PFSK-1 (cell line): ENCODE measurements around the gene WWC2.

Experiments used
- FOXP2 ChIP-seq: optimal IDR thresholded peaks from 2 replicates; pipeline ENCODE3; 2011; ENCODE audit warnings: borderline replicate concordance, control low read depth, inconsistent platforms; ENCODE audit not compliant: insufficient read depth; ENCODE audit errors: extremely low read length, extremely low read depth
- POLR2AphosphoS5 ChIP-seq: IDR thresholded peaks from 2 replicates; pipeline ENCODE4 v1.6.1; 2012; ENCODE audit warnings: low read depth, mild to moderate bottlenecking, control low read depth, low read length, moderate library complexity
- SIN3A ChIP-seq: IDR thresholded peaks from 2 replicates; pipeline ENCODE4 v1.6.1; 2012; ENCODE audit warnings: mild to moderate bottlenecking, low read length, moderate library complexity, borderline replicate concordance; ENCODE audit not compliant: insufficient read depth
- TAF1 ChIP-seq: IDR thresholded peaks from 2 replicates; pipeline ENCODE4 v1.6.1; 2012; ENCODE audit warnings: low read length, control low read depth, borderline replicate concordance; ENCODE audit not compliant: insufficient read depth
- TF ChIP-seq, protein P1 (sequence below), 2 experiments: IDR thresholded peaks; 2 replicates each; pipeline versions ENCODE4 v1.6.1 to v1.8.0; 2011 to 2012; ENCODE audit warnings: low read depth in 2 of 2, low read length in 2 of 2, control low read depth in 1 of 2, inconsistent platforms in 1 of 2, mild to moderate bottlenecking in 1 of 2, moderate library complexity in 1 of 2; ENCODE audit not compliant: insufficient read depth in 1 of 2

The WWC2 gene

DNA sequence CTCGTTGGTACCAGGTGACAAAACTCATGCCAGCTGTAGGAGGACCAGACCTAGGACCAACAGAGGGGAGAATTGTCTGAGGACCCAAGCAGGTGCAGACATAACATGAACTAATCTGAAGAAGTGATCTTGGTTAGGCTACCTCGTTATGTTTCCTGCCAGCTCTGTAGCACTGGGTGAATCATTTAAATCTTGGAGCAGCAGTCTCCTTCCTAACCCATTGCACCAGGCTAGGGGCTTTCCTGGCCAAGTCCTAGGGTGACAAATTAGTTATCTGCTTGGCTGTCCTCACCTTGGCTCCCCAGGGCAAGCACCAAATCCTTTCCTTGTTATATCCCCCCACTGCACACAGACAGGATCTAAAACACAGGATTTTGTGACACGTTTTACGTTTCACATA, 87.8 kb downstream of the WWC2 start:
- TF ChIP-seq SIN3A (no peak), FOXP2 (no peak), POLR2AphosphoS5 (no peak), TAF1 (no peak)
- TF ChIP-seq, protein P1, sequence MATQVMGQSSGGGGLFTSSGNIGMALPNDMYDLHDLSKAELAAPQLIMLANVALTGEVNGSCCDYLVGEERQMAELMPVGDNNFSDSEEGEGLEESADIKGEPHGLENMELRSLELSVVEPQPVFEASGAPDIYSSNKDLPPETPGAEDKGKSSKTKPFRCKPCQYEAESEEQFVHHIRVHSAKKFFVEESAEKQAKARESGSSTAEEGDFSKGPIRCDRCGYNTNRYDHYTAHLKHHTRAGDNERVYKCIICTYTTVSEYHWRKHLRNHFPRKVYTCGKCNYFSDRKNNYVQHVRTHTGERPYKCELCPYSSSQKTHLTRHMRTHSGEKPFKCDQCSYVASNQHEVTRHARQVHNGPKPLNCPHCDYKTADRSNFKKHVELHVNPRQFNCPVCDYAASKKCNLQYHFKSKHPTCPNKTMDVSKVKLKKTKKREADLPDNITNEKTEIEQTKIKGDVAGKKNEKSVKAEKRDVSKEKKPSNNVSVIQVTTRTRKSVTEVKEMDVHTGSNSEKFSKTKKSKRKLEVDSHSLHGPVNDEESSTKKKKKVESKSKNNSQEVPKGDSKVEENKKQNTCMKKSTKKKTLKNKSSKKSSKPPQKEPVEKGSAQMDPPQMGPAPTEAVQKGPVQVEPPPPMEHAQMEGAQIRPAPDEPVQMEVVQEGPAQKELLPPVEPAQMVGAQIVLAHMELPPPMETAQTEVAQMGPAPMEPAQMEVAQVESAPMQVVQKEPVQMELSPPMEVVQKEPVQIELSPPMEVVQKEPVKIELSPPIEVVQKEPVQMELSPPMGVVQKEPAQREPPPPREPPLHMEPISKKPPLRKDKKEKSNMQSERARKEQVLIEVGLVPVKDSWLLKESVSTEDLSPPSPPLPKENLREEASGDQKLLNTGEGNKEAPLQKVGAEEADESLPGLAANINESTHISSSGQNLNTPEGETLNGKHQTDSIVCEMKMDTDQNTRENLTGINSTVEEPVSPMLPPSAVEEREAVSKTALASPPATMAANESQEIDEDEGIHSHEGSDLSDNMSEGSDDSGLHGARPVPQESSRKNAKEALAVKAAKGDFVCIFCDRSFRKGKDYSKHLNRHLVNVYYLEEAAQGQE (IDR thresholded peaks at IDR 0.05; ENCODE audit: insufficient read depth in 1 of 2, low read depth in 2 of 2, low read length in 2 of 2): no peak

DNA sequence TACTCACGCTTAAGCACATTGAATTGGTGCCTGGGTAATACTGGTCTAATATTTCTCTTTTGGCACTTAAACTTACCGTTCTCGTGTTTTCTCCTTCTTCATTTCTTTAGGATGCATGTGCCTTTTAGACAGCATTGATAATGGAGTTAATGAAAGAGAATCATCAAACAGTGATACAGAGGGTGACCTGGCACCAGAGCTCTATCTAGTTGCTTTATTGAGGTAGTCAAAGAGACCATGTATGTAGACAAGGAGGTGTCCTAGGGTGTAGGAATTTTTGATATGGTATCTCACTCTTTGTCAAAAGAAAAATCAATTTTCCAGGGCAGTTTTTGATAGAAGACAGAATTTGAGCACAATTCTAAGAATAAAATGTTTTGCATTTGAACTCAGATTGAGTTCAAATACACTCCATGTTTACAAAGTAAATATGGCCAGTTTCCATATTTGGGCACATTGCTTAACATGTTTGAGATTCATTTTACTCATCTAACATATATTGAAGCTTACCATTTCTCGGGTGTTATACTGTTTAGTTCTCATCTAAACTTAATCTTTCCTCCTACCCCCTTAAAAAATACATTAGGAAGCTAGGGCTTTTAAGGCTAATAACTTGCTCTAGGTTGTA, 92.0 kb downstream of the WWC2 start:
- TF ChIP-seq, protein P1 (IDR thresholded peaks at IDR 0.05; ENCODE audit: insufficient read depth in 1 of 2, low read depth in 2 of 2, low read length in 2 of 2): no peak
- TF ChIP-seq FOXP2: no peak
- TF ChIP-seq TAF1: no peak
- TF ChIP-seq POLR2AphosphoS5: no peak
- TF ChIP-seq SIN3A: no peak

DNA sequence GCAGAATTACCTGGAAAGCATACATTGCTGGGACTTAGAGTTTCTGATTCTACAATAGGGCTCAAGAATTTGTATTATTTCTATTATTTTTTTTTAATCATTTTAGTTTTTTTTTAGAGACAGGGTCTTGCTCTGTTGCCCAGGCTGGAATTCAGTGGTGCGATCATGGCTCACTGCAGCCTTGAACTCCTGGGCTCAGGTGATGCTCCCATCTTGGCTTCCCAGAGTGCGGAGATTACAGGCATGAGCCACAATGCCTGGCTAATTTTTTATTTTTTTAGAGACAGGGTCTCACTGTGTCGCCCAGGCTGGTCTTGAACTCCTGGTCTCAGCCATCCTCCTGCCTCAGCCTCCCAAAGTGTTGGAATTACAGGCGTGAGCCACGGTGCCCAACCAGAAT, 92.6 kb downstream of the WWC2 start:
- TF ChIP-seq TAF1 (no peak), SIN3A (no peak), FOXP2 (no peak), POLR2AphosphoS5 (no peak)
- TF ChIP-seq, protein P1 (IDR thresholded peaks at IDR 0.05; ENCODE audit: insufficient read depth in 1 of 2, low read depth in 2 of 2, low read length in 2 of 2): no peak

DNA sequence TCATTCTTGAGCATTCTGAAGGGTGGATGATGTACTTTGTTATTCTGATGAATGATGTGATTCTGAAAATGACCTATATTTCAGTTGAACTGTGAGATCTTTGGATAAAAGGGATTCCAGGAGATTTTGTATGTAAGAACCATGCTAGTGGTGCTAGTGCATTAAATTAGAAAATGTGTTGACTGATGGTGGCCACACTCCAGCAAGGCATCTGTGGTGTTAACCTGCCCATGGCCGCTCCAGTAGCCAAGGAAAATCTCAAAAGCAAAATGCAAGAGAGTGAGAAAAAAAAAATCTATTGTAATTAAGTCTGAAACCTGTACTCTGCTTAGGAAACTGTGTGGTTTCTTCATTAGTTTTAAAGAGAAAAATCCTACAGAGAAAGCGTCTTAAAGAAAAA, 93.5 kb downstream of the WWC2 start:
- no peak for TF ChIP-seq TAF1
- no peak for TF ChIP-seq POLR2AphosphoS5
- TF ChIP-seq FOXP2: no peak
- TF ChIP-seq, protein P1 (IDR thresholded peaks at IDR 0.05; ENCODE audit: insufficient read depth in 1 of 2, low read depth in 2 of 2, low read length in 2 of 2): no peak
- TF ChIP-seq SIN3A: no peak

DNA sequence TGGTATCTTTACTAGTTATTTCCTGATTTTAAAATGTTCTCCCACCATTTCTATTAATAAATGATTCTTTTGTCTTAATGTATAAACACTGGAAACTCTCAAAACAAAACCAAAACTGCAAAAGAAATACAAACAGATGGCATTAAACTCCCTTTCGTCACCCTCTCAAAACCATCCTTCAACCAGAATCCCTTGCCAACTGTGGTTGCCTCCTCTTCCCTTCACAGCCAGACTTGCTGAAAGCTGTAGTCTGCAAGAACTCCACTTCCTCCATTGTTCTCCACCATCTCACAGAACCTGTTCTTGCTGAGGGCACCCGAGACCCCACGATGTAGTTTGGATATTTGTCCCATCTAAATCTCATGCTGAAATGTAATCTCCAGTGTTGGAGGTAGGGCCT, 96.5 kb downstream of the WWC2 start:
- TF ChIP-seq POLR2AphosphoS5 (no peak), TAF1 (no peak), SIN3A (no peak), FOXP2 (no peak)
- TF ChIP-seq, protein P1 (IDR thresholded peaks at IDR 0.05; ENCODE audit: insufficient read depth in 1 of 2, low read depth in 2 of 2, low read length in 2 of 2): no peak
